ENCODE results near the gene TULP4.
"Not testable (repeated sequence)": the region's sequence is repeated elsewhere in the genome, so short reads cannot be mapped to it uniquely, and the experiment has no call there.

The TULP4 gene

DNA sequence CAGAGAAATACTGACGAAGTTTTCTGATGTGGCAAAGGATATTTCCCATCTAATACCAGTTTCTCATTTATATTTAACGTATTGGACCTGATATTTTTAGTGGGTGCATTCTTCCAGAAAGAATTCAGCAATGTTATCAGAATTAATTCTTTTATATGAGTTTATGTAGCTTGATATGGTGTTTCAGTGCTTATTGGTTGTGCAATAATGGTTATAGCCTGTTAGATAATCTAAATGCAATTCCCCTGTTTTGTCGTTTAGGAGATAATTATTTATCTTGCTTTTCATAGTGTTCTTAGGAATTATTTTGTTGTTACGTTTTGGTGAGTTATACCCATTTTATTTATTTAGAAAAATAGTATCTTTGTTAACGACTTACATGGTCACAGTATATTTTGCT lies 196.2 kb downstream of the TULP4 start:
- no peak for FAIRE-seq

DNA sequence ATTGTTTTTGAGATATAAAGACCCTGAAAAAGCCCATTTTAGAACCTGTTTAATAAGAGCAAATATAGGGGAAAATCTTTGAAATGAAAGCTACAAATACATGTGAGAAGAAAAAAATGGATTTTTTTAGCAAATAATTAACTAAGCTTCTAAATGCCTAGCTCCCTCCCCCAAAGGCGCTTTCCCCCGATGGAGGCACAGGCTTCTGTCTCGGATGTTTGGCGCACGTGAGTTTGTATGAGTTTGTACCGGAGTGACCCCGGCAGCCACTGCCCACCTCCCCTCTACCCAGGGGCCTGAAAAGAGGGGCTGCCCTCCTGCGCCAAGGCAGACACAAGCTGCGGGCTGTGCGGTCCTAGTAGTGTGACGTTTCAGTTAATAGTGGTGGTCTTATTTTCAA lies 197.2 kb downstream of the TULP4 start:
- no peak for FAIRE-seq

- FAIRE-seq, result no peak
These were observed 200.5 kb downstream of the TULP4 start for GRCh38 chr6:158512809-158513208.

DNA sequence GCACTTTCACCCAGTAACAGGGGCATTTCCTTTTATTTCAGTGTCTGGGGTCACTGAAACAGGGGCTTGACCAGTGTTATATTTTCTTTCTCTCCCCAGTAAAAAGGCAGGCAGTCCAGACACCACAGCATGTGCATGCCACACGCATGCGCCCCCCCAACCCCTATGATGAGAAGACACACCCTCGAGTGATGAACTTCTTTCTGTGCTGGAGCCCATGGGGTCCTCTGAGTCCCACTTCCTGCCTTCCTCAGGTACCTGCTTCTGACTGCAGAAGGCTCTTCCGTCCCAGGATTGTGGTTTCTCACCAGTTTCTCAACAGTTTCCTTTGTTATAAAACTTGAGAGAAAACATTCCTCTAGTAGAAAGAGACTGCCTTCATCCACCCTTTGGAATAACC lies 201.9 kb downstream of the TULP4 start:
- FAIRE-seq, result no peak

DNA sequence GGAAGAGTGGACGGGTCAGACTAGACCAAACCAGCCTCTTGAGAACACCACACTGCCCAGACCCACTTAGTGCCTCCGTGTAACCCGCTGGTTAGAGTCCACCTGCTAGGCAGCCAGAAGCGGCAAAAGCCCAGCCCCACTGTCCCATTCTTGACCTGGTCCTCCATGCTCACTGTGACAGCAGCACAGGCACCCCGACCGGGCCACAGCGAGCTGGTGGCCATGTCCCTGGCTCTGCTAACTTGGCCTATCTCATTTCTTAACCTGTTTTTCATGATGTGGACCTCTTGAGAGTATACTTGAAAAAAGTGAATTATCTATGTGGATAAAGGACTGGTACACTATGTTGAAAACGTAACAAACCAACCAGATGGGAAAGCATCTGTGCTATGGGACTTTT lies 202.7 kb downstream of the TULP4 start:
- no peak for FAIRE-seq

GRCh38 chr6:158516098-158516497 lies 203.8 kb downstream of the TULP4 start:
- no peak for FAIRE-seq

DNA sequence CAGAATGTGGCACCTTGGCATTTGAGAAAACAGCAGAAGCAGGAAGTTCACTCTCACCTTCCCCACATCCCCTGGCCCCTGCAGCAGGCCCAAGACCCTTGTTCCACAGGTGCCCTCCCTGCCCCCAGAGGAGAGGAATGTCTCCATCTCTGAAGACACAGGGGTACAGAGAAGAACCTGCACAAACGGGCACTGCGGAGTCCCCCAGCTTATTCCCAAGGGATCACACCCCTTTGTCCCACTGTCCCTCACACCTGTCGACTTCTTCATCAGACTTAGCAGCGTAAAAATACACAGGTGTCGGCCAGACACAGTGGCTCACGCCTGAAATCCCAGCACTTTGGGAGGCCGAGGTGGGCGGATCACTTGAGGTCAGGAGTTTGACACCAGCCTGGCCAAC lies 204.8 kb downstream of the TULP4 start:
- no peak for FAIRE-seq

GRCh38 chr6:158517581-158517980 lies 205.3 kb downstream of the TULP4 start:
- no peak for FAIRE-seq

DNA sequence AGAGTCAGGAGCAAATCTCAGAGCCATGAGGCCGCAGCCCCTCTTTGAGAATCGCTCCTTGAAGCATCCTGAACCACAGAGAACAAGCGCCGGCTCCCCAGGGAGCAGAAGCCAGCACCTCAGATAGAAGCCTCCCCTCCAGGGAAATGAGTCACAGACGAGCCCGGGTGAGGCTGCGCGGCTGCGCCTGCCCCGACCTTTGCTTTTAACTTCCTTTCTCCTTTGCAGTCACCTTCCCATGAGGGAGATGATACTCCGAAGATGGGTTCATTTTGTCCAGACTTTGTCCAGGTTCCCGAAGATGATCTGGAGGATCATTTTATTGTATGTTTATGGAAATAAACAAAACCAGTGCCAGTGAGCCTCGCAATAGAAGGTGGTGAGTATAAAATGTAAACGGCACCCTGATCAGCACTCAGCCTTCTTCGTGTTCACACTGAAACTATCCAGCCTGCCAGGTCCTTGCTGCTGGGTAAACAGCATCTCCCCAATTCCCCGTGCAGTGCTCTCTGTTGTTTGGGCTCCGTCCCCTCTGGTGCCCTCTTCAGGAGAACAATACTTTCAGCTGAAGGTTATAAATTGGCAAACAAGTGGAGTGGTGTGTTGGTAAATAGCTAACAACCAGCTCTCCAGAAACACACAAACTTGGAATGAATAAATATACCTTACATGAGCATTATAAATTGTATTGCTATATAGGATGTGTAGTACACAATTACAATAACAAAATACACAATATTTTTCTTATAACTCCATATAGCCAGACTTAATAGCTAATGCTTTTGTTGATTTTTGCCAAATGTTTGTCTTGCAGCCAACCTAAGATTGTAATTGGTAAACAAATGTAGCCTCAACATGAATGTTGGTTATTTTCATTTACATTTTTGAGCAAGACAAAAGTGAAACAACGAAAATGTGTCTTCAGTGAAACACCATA lies 206.2 kb downstream of the TULP4 start:
- no peak for FAIRE-seq

DNA sequence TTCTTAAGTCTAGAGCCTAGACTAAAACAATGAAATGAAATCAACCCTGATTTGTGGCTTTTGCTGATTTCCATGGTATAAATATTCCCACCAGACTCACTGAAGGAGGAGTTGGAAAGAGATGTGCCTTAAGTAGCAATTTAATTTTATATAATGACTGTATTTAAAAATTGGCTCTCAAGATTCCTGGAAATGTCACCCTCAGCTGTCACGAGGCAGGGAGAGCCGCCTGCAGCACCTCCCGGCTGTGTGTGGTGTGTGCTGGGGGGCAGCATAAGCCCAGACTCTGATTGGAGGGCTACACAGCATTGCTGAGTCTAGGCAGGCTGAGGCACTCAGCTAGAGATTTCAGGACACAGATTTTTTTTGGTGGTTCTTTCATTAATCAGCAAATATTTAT lies 207.0 kb downstream of the TULP4 start:
- FAIRE-seq, result no peak

DNA sequence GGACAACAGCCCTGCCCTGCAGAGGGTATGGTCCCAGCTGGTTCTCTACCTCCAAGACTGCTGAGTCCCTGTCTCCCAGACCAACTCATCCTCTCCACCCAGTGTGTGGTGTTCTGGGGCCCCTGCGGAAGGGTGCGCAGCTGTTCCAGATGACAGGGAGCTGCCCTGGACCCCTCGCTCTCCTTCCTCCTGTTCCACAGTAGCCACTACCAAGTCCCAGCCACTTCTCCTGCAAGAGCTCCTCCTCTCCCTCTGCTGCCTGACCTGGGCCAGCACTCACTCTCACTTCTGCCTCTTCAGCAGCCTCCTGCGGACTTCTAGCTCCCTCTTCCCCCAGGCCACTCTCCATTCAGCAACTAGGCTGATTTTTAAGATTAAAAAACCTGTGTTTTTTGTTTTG lies 207.5 kb downstream of the TULP4 start:
- FAIRE-seq, result no peak

DNA sequence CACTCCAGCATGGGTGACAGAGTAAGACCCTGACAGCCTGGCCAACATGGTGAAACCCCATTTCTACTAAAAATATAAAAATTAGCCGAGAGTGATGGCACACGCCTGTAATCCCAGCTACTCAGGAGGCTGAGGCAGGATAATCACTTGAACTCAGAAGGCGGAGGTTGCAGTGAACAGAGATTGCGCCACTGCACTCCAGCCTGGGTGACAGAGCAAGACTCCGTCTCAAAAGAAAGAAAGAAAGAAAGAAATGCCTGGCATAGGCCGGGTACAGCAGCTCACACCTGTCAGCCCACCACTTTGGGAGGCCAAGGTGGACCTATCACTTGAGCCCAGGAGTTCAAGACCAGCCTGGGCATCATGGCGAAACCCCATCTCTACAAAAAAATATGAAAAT lies 208.7 kb downstream of the TULP4 start:
- not testable (repeated sequence) for FAIRE-seq

GRCh38 chr6:158521759-158522158 lies 209.5 kb downstream of the TULP4 start:
- no peak for FAIRE-seq

- FAIRE-seq, result no peak
These were observed 210.4 kb downstream of the TULP4 start for GRCh38 chr6:158522616-158523015.

DNA sequence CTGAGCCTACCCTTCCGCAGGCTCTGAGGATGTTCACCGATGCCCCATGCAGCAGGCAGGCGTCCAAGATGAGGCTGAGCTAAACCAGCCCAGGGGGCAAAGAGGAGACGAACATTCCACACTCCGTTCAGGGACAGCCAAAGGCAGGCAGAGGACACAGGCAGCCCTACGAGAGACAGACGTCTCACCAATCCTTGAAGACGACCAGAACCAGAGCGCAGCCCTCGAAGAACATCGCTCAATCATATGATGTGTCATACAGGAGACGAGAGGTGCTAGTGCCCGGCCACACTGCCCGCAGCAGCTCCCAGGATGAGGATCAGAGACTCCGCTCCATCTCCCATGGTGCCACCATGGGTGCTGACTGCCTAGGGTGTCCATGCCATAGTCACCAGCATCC lies 212.0 kb downstream of the TULP4 start:
- FAIRE-seq, result no peak

DNA sequence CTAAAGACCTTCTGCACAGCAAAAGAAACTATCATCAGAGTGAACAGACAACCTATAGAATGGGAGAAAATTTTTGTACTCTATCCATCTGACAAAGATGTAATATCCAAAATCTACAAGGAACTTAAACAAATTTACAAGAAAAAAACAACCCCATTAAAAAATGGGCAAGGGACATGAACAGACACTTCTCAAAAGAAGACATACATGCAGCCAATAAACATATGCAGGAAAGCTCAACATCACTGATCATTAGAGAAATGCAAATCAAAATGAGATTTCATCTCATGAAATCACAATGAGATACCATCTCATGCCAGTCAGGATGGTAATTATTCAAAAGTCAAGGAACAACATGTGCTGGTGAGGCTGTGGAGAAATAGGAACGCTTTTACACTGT lies 215.6 kb downstream of the TULP4 start:
- FAIRE-seq, result not testable (repeated sequence)

- FAIRE-seq, result no peak
These were observed 216.6 kb downstream of the TULP4 start for GRCh38 chr6:158528826-158529225.

DNA sequence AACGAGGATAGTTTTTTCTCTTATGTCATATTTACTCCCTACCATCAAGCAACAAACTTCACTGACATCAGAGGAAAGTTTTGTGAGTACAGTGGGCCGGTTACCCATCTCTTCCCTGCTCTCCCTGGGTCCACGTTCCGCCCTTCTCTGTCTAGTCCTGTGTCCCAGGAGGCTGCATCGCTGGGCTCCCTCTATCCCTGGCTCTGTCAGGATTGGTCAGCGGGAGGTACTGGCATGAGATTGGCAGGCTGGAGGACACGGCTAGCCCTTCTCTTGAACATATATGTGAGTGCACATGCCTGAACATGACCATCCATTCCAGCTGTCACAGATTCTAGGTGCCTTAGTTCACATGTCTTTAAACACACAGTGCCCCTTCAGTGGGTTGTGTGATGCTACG lies 217.4 kb downstream of the TULP4 start:
- FAIRE-seq, result no peak

DNA sequence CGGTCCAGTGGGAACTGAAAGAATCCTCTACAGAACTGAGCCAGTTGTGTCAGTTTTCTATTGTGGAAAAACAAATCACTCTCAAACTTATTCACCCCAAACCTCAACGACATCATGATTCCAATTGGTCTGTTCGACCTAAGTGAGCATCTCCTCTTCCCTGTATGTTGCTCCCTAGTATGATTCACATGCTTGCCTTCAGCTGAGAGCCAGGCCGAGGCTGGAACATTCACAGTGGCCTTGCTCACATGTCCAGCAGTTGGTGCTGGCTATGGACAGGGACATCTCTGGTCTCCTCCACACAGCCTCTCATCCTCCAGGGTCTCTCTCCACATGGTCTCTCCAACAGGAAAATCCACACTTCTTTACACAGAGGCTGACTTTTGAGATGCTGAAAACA lies 219.3 kb downstream of the TULP4 start:
- FAIRE-seq, result no peak

GRCh38 chr6:158531970-158532369 lies 219.7 kb downstream of the TULP4 start:
- no peak for FAIRE-seq

DNA sequence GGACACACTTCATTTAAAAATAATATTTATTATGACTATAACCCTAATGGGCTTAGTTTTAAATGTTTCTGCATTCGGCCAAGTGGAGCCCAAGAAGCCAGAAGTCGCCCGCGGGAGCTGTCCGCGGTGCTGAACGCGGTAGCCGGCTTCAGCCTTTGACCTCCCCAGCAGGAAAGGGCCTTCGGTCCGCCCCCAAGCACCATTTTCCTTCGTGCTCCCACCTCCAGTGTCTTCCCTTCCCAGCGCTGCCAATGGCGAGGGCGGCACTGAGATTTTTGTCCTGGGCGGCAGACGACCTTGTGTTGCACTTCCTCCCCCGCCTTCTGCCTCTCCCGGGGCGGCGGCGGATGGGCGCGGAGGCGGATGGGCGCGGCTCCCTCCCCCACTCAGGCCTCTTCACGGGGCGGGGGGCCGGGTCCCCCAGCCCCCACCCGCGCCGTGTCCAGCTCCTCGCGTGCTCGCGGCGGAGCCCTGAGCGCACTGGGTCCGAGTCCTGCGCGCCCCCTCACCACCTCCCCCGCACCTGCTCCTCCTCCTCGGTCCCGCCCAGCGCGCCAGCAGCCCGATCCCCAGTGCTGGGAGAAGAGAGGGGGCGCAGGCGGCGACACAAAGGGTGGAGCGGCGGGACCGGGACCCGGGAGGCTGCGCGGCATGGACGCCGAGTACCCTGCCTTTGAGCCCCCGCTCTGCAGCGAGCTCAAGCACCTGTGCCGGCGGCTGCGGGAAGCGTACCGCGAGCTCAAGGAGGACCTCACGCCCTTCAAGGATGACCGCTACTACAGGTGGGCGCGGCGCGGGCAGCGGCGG lies 224.0 kb downstream of the TULP4 start:
- FAIRE-seq, result no peak

DNA sequence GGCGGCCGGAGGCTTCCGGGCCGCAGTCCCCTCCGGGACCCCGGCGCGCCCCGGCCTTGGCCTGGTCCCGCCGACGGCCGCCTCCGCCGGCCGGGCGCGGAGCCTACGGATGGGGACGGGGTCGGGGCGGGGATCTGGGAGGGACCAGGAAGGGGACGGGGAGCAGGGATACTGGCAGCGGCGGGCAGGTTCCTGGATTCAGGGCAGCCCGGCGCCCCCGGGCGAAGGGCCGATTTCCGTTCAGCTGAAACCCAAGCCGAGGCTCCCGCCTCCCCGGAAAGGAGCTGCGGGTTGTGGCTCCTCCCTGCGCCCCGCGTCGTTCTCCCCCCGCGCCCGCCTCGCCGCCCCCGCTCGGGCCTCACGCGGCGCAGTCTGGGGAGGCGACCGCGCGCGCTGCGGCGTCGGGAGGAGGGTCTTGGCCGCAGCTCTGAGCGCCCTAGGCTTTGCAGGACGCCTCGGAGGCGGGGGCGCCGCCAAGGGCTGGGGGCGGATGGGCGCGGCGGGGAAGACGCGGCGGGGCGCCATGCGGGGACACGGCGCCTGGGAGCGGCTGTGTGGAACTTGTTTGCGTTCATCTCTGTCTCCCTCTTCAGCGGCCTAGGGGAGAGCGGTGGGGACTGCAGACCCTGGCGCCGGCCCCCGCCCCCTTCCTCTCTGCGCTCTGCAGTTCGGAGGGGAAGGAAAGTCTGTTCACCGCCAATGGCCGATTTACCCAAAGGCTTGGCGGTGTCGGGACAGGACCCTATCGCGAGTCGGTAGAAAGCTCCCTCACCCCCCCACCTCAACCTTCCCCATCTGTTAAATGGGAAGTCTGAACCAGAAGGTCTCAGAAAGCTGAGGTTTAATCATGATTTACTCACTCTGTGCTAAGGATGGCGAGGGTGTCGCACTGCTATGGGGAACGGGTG lies 224.9 kb downstream of the TULP4 start:
- FAIRE-seq, result no peak

DNA sequence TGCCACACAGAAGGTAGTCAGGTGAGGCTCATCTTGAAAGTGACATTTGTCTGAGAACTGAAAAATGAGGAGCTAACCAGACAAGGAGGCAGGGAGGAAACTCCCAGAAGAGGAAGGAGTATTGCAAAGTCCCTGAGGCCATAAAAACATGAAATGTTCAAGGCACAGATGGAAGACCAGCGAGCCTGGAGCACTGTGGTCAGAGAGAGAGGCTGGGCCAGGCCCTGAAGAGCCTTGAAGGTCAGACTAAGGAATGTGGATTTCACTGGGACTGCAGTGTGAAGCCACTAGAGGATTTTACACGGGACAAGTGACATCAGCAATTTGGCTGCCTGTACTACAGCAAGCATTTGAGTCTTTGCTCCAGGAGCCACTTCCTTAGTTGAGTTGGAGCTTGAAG lies 226.5 kb downstream of the TULP4 start:
- no peak for FAIRE-seq
